HFF-Myc (cell line): ENCODE data around the gene DHRS1.

Experiments used
- DNase-seq: peaks from one replicate; pipeline ENCODE4 v3.0.0-alpha.2; 2011; ENCODE audit warnings: low read depth; ENCODE audit errors: extremely low read depth
- H3K4me3 ChIP-seq: replicated peaks from 2 replicates; pipeline ENCODE4 v1.5.1; 2011; ENCODE audit warnings: low read depth, mild to moderate bottlenecking, control low read depth, low read length
- CTCF ChIP-seq: IDR thresholded peaks from 2 replicates; pipeline ENCODE4 v1.5.1; 2012; ENCODE audit warnings: mild to moderate bottlenecking, low read depth, low read length, control low read depth; ENCODE audit errors: missing control alignments

DHRS1 gene

DNA sequence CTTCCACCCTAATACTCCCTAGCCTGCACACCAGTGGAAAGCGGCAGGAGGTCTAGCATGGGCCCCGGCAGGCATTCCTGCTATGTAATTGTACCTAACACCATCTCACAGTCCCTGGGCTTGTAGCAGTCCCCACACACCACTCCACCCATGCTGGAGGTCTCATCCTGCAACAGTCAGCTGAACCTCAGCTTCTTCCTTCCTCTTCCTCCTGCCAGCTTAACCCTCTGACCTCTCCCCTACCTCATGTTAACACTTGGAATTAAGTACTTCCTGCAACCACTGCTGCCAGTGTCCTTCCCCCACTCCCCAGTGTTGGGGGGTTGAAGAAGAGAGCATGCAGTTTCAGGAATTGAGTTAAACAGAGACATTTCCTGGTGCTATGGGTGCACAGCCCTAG is 27.7 kb upstream of the DHRS1 start:
- no peak overlapping the region for H3K4me3 ChIP-seq
- TF ChIP-seq CTCF: no peak
- DNase-seq: no peak

DNA sequence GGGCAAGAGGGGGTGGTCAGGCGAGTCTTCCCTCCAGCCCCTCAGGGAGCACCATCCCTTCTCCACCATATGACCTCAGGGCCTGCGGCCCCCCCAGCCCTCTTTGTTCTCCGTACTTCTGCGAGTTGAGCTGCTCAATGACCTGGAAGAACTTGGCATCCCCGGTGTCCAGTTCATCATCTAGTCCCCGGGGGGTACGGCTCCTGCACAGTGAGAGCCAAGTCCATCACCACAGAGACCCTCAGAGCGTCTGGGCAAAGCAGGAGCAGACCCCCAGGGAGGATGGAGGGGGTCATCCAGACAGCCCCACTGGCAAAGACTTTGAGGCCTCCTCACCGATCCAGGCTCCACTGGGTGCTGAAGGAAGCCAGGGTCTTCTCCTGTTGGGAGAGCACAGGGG is 26.4 kb upstream of the DHRS1 start:
- H3K4me3 ChIP-seq: no peak overlapping the region
- TF ChIP-seq CTCF: no peak
- DNase-seq: no peak

DNA sequence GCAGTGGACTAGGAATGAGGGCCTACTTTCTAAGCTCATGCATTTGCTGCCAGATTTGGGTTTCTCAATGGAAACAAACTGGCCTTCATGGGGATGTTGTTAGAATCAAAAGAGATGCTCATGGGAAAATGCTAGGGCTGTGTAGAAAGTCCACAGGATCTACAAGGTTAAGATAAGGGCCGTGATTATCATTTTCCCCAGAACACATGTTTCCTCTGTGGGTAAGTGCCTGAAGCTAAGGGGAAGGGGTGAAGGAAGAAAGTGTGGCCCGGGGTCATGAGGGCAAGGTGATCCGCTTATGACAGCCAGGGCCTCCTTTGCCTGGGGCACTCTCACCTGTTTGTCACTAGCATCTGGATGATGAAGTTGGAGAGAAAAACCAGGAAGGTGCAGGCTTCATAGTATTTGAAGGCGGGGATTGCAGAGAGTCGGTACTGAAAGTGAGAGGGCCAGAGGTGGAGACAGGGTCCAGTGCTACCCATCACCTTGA is 25.5 kb upstream of the DHRS1 start:
- TF ChIP-seq CTCF: no peak
- no peak for DNase-seq
- H3K4me3 ChIP-seq: no peak overlapping the region

DNA sequence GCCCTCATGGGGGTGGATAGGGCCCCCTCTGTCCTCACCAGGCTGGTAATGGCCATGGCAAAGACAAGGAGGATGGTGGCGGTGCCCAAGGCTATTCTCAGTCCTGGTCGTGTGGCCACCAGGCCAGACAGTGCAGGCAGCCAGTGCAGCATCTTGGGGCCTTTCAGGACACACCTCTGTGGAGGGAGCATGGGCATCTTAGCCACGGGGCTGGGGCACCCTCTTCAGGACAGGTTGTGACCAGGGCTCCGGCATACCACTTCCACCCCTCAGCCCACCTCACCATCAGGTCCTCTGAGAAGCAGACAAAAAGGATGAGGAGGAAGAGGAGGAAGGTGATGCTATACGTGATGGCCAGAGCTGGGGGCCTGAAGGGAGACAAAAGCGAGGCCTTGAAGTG is 24.4 kb upstream of the DHRS1 start:
- no peak for TF ChIP-seq CTCF
- H3K4me3 ChIP-seq: no peak overlapping the region
- no peak for DNase-seq

- DNase-seq: no peak
- no peak for TF ChIP-seq CTCF
- H3K4me3 ChIP-seq: no peak overlapping the region
Observed at GRCh38 chr14:24323341-24323740, 23.8 kb upstream of the DHRS1 start.

GRCh38 chr14:24322672-24323071 is 23.1 kb upstream of the DHRS1 start:
- no peak for DNase-seq
- no peak for TF ChIP-seq CTCF
- no peak overlapping the region for H3K4me3 ChIP-seq
